Non-pigmented ciliary epithelial cell (primary cell): ENCODE measurements around the gene PAMR1.
"Not testable (repeated sequence)": the region's sequence is repeated elsewhere in the genome, so short reads cannot be mapped to it uniquely, and the experiment has no call there.

Experiments used
- DNase-seq: peaks from one replicate; pipeline ENCODE4 v3.0.0-alpha.2; 2010; ENCODE audit warnings: low read depth

PAMR1 gene

GRCh38 chr11:35525501-35526175 lies at the start of gene PAMR1:
TSS of gene PAMR1 (minus strand) at chr11:35525616. CDS start at chr11:35525585, 31 bp downstream.
- DNase-seq = no peak

- DNase-seq = no peak
These were observed 46.3 kb upstream of the PAMR1 start for GRCh38 chr11:35571696-35572095.

GRCh38 chr11:35567737-35568465 lies 42.5 kb upstream of the PAMR1 start:
- no peak for DNase-seq

DNA sequence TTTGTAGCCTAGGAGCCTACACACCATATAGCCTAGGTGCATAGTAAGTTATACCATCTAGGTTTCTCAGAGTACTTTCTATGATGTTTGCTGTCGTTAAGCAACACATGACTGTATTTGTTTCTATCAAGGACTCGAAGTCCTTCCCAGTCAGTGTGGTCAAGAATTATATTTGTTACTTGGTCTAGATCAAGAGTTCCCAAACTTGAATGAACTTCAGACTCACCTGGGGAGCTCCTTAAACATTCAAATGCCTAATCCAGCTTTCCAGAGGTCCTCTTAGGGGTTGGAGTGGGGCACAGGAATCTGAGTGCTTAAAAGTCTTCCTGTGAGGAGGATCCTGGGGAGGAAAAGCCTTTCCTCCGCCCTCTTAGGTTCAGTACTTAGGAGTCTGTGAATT lies 41.5 kb upstream of the PAMR1 start:
- no peak for DNase-seq

DNA sequence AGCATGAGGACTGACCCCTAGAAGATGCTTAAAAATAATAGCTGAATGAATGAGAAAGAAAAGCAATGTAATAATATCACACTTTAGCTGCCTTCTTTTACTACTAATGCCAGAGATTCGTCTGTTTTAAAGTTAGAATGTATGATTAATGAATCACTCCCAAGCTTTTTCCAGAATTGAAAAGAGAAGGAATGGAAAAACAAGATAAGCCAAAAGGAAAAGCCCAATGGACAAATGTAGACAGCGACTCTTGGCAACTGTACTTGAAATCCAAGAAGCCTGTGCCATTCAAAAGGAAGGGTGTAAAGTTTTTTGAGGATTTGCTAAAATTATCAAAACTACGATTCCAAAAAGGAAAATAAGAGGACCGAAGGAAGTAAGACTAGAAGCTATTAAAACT lies 40.8 kb upstream of the PAMR1 start:
- no peak for DNase-seq

- DNase-seq = no peak
These were observed 38.8 kb upstream of the PAMR1 start for GRCh38 chr11:35564245-35564595.

- DNase-seq = no peak
These were observed 38.2 kb upstream of the PAMR1 start for GRCh38 chr11:35563484-35564244.

- no peak for DNase-seq
These were observed 34.5 kb upstream of the PAMR1 start for GRCh38 chr11:35559949-35560348.

- DNase-seq = no peak
These were observed 33.1 kb upstream of the PAMR1 start for GRCh38 chr11:35558513-35558912.

DNA sequence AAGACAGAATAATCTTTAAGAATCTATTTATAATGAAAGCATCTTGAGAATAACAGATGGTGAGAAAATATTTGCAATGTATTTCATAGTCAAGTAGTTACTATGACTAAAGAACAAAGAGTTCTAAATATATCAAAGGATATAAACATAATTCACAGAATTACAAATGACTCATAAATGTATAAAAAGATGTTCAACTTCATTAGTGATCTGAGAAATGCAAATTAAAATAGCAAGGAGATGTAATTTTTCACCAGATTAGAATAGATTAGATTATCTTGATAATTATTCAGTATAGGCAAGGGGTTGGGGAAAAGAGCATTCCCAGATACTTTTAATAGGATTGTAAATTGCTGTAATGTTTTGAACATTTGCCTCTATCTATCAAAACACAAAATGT lies 30.1 kb upstream of the PAMR1 start:
- no peak for DNase-seq

- DNase-seq = no peak
These were observed 29.3 kb upstream of the PAMR1 start for GRCh38 chr11:35554491-35555437.

GRCh38 chr11:35553831-35554230 lies 28.4 kb upstream of the PAMR1 start:
- DNase-seq = peak; percentile 92

DNA sequence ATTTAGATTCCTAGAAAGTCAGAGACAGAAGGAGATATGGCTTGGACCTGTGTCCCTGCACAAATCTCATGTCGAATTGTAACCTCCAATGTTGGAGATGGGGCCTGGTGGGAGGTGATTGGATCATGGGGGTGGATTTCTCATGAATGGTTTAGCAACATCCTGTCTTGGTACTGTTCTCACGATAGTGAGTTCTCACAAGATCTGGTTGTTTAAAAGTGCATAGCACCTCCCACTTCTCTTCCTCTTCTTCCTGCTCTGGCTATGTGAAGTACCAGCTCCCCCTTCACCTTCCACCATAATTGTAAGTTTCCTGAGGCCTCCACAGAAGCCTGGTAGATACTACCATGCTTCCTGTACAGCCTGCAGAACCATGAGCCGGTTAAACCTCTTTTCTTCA lies 27.6 kb upstream of the PAMR1 start:
- no peak for DNase-seq

- DNase-seq = no peak
These were observed 27.2 kb upstream of the PAMR1 start for GRCh38 chr11:35552616-35553015.

DNA sequence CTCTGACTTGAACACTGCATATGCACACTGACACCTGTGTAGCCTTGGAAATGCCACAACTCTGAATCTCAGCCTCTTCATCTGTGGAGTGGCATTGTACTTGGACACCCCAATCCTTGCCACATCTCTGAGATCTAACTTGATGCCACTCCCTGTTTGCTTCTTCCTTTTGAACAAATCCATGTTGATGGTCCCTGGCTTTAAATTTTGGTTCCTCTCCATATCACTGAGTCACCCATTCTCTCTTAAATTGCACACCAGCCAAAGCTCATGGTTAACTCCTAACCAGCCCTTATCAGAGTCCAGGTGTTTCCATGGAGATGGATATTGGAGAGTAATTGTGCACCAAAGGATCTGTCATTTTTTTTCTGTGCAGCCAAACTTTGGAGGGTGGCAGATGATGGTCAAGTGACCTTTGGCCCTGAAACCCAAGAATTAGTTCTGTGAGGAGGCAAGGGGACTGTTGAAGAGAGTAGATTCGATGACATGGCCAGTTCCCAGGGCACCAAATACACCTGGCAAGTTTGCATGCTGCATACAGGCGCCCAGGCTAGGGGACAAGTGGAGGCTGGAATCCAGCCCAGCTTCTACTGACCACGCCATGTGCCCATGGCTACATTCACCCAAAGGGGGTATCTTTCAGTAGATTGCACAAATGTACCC lies 25.1 kb upstream of the PAMR1 start:
- no peak for DNase-seq

DNA sequence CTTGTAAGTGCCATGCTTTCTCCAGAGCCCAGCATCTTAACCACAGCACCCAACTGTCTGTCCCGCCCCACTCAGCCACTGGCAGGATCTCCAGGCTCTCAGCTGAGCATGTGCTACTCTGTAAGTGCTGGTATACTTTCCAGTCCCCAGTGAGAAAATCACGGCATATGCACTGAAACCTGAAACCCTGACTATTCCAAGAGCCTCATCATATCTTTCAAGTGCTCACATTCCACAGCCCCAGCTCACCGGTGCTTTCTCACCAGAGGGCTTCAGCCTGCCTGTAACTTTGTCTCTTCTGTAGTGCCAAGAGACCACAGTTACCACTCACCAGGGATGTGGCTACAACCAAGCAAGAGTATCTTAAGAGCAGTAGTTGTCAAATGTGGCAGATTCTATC lies 24.4 kb upstream of the PAMR1 start:
- DNase-seq = peak; percentile 98

DNA sequence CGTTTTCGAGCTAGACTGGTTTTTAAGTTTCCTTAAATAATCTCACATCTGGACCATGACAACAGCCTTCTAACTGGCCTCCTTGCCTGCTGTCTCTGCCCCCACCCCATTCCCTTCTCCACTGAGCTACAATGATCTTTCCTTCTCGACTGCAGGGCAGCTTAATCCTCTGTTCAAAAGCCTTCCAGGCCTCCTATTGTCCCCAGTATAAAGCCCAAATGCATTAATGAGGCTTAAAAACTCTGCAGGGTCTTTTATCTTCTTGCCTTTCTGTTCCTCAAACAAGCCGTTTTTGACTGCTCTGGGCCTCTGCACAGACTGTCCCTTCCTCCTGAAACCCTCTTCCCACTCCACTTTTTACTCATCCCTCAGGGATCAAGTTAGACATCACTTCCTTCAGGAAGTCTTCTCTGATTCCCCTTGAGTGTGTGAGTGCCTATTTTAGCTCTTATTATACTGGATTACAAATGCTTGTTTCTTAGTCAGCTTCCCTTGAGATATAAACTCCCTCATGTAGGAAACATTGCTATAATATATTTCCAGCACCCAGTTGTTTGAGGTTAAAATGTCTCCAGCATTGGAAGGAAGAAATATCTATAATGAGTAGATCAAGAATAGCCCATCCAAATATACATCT lies 23.6 kb upstream of the PAMR1 start:
- DNase-seq = no peak

GRCh38 chr11:35547995-35548394 lies 22.6 kb upstream of the PAMR1 start:
- DNase-seq = not testable (repeated sequence)

DNA sequence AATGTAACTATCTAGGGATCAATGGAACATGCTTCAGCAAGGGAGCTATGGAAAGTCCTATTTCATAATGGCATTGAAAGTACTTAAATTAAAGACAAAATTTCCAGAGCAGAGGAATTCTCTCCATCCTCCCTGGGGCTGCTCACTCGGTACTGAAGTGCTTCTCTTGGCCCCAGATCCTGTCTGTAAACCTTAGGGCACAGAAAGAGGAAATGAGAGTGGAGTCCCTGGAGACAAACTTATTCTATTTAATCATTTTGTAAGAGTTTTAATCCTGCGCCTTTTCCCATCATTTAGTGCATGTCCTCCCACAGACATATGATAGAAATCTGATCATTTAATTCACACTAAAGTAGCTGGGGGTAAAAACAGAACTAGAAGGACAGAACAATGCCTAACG lies 20.9 kb upstream of the PAMR1 start:
- no peak for DNase-seq

- DNase-seq = no peak
These were observed 20.1 kb upstream of the PAMR1 start for GRCh38 chr11:35545391-35546003.

- no peak for DNase-seq
These were observed 18.1 kb upstream of the PAMR1 start for GRCh38 chr11:35543481-35543880.
